NCI-H1105 (cell line): ENCODE results near the gene NHS.

ENCODE experiments used
- DNase-seq: peaks from one replicate; lab custom pipeline; 2025; lab: John Stamatoyannopoulos, UW

The NHS gene

DNA sequence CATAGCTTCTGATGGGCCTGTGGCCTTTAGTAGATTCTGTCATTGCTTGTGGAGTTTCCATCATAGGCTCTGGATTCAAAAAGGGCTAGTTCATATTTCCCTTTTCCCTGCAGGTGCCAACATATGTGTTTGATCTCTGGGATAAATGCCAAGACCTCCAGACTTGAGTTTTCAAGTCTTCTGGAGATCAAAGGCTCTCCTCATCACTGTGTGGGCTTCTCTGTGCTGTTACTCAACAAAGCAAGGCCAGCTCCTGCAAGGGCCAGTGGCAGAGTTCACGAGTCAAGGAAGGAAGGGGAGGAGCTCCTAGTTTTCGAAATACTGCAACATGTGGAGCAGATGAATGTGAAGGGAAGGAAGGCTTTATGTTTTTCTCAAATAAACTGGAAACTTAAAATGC is 299.6 kb downstream of the NHS start:
- no peak for DNase-seq

DNA sequence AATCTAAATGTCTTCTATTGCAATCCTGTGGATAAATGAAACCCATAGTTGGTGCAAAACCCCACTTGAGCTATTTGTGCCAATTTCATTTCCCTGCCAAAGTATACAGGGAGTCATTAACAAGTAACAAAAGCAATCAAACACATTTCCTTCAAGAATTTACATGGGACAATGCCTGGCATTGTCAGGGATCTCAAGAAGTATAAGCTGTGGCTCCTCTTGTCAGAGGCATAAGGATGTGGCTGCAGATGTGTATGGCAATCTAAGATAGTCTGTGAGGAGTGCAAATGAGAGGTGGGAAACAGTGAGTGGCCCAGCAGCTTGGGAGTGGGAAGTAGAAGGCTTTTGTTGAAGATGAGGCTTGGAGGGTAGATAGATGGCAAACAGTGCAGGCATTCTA is 304.3 kb downstream of the NHS start:
- no peak for DNase-seq

DNA sequence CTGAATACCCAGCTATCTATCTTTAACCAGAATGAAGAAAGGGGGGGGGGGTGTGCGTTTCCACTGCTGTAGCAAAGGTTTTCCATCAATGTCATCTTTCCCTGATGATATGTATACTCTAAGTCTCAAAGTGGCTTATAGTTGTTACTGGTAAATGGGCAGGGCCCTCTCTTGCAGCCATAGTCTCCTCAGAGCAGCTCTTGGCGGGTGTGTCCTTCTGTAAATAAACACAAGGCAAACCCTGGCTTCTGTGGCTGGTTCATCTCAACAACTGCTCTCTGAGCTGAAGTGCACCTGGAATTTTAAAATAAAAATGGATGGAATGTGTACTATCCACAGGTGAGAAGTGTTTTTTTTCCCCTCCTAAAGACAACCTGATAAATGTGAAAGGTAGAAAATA is 304.8 kb downstream of the NHS start:
- DNase-seq = no peak

DNA sequence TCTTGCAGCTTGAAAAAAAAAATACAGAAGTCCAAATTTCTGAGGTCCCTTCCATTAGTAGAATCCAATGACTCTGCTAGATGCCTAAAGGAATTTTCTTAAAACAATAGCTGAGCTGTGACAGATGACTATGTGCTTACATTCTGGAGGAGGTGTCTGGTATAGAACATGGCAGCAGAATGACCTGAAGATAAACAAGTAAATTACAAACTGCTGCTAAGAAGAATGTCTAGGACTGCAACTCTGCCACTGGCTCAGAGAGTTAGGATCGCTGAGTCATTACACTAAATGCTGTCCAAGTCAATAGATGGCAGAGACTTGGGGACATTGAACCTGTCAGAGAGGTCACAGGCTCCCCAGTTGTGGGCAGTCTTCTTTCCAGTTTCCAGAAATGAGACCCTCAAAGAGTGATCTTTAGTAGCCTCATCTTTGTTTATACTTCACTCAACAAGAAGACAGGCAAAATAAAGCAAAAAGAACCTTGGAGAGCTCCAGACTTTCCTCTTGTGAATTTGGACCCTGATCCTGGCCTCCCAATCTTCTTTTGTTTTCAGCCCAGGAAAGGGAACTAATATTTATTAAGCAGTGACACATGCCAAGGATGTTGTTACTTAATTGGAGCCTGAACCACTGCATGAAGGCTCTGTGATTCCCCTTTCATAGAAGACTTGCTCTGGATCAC is 305.9 kb downstream of the NHS start:
- no peak for DNase-seq

DNA sequence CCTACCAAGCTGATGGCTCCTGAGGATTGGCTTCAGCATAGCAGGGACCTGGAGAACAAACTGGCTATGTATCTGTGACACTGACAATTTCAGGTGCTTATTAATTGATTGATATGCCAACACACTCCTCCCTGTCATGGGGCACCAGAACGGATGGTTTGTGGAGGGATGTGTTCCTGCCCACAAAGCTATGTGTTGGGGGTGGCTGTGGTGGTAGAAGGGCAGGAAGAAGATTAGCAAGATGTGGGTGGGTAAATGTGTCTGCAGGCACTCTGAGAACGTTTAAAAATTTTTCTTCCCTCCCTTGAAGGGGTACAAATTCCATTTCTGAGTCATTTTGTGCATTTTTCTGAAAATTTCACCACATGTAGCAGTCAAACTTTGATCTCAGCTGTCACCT is 307.3 kb downstream of the NHS start:
- DNase-seq = no peak

DNA sequence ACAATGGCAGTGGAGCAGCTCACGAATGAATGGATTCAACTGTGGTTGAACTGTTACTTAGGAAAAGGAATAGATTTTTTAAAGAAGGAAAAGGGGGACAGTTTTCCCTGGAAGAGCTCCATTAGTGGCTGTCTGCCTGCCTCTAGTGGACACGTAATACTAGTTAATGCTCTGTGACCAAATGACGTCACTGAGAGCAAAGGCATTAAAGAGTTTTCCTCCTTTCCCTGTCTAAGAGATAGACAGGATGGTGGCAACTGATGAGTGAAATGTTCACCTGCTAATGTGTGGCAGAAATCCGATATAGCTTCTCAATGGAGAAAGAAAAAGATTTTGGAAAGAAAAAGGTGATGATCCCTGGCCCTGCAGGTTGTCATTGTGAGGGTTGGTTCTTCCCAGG is 310.0 kb downstream of the NHS start:
- no peak for DNase-seq

DNA sequence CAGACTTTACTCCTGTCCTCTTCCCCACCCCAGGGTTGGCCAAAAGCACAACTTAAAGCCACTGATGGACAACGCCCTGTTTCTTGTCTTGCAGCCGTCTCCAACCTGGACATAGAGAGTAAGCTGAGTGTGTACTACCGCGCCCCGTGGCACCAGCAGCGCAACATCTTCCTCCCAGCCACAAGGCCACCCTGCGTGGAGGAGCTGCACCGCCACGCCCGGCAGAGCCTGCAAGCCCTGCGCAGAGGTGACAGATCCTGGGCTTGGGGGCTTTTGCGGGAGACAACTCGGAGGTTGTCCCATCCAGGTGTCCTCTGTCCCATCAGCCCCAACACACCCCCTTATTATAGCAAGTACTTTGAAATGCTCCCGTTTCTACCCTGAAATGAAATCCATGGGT is 312.6 kb downstream of the NHS start:
- no peak for DNase-seq

DNA sequence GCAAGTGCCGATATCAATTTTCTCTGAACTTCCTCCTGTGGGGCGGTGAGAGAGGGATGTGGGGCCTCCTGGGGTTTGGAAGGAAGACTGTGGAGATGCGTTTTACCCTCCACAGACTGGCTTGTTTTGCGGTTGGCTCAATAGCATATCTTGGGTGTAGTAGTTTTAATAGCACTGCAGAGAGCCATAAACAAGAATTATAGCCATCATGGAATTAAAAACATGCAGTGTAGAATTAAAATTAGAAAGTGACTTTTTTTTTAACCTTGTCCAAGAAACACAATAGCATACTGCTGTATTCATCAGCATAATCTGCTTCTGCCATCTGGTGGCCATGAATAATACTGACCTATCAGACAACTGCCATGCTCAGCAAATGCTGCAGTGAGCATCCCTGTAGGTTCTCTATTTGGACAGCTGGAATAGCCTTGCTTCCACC is 315.0 kb downstream of the NHS start:
- DNase-seq = peak; percentile 41

DNA sequence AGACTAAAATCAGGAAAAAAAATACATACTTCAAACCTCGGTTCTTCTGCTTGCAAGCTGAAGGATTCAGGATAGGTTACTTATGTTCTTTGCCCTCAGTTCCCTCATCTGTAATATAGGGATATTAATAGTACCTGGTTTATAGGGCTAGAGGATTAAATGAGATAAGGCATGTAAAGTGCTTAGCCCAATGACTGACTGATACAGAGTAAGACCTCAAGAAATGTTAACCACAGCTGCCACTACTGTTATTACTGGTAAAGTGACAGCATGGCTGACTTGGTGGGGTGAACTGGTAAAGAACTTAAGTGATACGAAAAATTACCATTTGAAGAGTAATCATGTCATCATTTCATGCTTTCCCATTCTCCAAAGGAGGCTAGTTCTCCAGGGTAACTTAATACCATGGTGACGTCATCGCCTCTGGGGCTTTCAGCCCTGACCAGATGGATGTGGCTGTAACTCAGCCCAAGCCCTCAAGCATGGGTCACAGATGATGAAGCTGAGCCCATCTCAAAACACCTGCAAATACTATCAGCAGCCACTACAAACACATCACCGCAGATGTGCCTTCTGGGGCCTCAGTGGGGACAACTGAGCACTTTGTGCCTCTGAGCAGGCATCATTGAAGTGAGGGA is 317.8 kb downstream of the NHS start:
- DNase-seq = no peak

DNA sequence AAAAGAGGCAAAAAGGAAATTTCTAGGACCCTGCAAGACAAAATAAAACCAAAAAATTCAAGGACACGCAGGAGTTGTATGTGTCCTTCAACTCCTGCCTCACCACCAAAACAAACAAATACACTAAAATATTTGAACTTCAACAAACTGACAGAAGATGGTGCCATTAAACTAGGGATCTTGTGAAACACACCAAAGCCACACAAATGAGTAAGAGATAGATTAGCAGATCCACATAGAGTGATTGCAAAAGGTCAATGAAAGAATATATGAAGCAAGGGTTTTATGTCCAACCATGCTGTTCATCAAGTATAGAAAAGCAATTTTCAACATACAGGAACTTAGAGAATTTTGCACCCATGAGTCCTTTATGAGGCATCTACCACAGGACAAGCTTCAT is 322.2 kb downstream of the NHS start:
- no peak for DNase-seq

DNA sequence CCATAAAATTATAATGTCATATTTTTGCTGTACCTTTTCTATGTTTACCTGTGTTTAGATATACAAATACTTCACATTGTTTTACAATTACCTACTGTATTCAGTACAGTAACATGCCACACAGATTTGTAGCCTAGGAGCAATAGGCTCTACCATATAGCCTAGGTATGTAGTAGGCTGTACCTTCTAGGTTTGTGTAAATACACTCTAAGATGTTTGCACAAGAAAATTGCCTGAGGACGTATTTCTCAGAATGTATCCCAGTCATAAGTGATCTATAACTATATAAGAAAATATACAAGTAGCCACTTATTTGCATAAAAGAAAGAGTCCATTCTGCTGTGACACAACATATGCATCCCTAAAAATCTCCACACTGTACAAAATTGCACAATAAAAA is 326.0 kb downstream of the NHS start:
- no peak for DNase-seq

DNA sequence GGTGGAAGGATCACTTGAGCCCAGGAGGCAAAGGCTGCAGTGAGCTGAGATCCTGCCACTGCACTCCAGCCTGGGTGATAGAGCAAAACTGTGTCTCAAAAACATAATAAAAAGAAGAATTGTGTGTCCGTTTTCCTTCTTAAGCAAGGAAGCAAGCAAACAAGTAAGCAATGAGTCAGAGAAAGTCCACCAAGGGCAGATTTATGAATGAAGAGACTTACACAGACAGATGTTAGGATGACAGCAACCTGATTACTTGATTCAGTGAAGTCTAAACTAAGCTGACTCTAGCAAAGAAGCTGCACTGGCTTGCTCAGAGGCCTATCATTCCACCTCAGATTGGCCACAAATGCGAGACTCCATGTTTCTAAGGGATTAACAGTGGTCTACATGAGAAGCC is 328.2 kb downstream of the NHS start:
- DNase-seq = no peak

DNA sequence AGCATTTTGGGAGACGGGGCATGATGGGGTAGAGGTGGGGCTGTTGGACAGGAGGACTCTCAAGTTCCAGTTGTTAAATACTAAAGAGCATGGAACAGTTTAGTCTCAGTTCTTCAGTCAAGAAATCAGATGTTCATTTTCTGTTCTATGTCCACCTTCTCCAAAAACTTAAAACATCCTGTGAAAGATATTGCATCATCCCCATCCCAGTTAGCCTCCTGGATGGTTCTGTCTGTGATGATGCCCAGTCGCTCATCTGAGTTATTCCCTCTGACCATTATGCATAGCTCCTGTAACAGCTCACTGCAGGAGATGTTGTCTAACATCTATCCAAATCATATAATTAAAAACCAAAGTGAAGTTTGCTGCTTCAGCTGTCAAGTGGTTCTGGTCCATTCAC is 330.2 kb downstream of the NHS start:
- no peak for DNase-seq

DNA sequence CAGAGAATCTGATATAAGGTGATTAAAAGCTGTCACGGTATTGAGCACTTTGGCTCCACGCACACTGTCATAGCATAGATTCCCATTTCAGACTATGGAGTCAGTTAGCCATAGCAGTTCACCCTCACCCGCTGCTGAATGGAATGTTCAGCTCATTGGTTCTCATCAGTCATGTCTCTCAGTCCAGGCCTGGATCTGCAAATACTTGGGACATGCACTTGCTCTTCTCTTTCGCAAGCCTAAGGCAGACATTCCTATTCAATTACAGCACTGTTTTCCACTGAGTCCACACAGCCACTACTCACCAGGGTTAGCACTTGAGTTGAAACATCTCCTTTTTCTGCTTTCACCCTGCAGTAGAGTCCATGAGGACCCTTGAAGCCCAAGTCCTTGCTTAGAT is 331.7 kb downstream of the NHS start:
- no peak for DNase-seq

DNA sequence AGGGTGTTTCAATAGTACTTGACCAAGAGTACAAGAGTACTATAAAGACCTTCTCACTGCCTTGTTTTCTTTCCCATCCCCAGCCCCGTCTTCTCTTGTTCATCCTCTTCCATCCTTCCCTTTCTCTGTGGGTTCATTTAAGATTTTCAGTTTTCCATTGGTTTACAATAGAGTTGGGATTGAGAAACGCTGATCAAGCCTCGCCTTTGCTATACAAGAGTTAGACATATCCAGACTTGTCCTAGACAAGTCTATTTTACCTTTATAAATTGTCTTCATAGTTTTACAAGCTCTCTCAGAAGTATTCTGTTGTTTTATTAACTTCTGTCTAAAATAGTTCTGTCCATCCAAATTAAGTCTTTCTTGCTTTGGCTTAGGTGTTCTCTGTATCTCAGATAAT is 332.7 kb downstream of the NHS start:
- no peak for DNase-seq

DNA sequence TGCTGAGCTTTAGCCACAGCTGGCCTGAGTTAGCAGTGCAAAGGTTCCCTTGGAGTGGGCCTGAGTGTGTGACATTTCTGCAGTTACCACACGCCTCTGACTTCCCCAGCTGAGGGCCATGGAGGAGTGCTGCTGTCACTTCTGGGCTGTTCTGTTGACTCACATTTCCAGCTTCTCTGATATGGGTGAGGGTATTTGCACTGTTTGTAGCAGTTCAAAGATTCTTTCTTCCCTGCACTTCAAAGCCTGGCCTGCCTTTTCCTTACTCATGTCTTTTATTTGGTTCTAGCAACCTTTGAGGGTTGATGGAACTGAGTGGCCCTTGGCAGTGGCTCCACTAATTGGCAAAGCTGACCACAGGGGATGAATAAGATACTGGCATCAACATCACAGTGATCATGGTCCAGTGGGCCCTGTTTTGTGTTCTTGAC is 335.9 kb downstream of the NHS start:
- no peak for DNase-seq

DNA sequence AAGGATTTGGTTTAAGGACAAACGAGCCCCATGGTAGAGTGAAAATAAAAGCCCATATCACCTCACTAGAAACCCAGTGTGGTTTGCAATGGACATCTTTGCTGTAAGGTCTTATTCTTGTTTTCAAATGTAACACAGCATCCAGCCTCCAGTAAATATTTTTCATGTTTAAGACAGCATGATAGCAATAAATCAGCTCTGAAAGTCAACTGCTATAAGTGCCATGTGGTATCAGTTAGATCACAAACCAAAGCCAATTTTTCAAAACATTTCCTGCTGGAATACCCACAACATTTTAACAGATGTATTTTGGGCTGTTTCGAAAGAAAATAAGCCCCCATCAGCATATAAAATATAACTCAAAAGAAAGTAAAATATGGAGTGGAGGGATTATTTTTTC is 338.3 kb downstream of the NHS start:
- DNase-seq = no peak

DNA sequence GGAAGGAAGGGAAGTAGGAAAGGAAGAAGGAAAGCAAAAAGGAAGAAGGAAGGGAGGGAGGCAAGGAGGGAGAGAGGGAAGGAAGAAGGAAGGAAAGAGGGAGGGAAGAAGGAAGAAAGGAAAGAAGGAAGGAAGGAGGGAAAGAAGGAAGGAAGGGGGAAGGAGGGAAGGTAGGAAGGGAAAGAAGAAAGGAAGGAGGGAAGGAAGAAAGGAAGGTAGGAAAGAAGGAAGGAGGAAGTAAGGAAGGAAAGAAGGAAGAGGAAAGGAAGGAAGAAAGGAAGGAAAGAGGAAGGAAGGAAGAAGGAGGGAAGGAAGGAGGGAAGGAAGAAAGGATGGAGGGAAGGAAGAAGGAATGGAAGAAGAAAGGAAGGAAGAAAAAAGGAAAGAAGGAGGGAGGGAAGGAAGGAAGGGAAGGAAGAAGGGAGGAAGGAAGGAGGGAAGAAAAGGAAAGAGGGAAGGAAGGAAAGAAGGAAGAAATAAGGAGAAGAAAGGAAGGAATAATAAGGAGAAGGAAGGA is 343.7 kb downstream of the NHS start:
- no peak for DNase-seq

DNA sequence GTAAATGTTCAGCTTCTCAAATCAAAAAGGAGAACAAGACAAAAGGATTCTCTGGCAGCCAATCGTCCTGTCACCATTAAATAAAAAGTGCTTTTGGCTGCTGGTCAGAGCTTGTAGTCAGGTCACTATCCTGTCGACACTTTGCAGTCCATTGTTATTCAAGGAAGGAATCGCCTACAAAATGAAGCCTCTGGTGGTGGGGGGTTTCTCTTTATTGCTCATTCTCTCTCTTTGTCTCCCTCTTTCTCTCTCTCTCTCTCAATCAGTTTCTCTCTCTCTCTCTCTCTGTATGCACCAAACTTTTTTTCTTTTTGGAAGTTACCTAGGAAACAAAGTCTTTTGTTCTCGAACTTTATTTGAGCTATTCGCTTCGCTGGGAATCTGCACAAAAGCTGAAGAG is 344.7 kb downstream of the NHS start:
- no peak for DNase-seq

DNA sequence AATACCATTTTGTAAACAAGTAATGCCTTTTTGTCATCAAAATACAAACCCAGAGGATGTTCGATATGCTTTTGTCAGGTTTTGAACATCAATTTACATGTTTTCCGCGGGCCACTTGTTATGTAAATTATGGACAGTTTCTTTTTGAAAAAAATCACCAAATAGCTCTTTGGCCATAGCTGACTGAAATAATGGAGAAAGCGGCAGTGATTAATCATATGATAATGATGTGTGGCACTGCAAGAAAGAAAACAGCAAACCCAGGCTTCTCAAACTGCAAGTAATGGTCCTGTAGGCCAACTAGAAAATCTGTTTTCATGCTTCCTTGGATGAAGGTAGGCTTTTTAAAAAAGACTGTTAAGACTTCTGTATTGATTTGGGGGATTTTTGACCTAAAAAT is 346.7 kb downstream of the NHS start:
- DNase-seq = no peak

DNA sequence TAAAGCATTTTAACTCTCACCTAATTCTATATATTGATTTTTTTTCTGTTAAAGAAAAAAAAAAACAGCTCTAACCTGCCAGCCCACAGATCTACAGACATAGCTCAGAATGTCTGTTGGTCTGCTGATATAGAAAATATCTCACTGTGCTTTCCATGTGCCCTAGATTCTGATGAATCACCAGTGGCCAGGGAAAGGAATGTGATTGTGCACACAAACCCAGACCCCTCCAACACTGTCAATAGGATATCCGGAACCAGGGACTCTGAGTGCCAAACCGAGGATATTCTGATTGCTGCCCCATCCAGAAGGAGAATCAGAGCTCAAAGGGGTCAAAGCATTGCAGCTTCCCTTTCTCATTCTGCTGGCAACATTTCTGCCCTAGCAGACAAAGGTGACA is 350.2 kb downstream of the NHS start:
- DNase-seq = no peak

DNA sequence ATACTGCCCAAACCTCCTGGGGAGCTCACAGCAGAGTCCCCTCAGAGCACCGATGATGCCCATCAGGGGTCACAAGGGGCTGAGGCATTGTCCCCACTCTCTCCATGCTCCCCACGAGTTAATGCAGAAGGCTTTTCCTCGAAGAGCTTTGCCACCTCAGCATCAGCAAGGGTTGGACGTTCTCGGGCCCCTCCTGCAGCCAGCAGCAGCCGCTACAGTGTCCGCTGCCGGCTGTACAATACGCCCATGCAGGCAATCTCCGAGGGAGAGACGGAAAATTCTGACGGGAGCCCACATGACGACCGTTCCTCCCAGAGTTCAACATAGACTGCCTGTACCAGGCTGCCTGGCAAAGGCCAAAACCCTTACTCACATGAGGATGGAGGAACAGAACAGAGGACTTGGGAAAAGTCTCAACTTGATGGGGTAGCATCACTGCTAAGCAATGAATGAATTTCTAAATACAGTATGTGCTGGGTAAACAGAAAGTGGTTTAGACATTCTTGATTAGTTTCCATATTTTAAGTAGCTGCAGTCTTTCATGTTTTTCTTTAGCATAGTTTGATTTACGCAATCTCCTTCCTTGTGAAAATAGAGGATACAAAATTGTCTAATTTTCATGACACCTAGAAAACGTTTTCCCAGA is 357.3 kb downstream of the NHS start:
- no peak for DNase-seq

DNA sequence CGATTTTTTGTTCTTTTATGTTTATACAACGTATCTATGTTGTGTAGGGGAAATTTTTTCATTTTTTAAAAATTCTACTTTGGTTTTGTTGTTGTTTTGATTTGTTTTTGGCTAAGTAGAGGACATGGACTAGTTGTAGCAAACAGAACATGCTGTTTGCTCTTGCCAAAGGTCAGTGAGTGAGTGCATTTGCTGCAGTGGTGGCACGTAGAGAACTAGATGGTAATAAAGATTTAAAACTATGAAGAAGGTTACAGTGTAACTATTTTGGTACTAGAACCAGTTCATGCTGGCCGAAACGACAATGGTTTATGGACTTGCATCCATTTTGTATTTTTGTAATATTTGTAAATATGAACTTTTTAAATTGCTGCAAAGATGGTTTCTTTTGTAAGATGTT is 360.4 kb downstream of the NHS start:
- DNase-seq = no peak

DNA sequence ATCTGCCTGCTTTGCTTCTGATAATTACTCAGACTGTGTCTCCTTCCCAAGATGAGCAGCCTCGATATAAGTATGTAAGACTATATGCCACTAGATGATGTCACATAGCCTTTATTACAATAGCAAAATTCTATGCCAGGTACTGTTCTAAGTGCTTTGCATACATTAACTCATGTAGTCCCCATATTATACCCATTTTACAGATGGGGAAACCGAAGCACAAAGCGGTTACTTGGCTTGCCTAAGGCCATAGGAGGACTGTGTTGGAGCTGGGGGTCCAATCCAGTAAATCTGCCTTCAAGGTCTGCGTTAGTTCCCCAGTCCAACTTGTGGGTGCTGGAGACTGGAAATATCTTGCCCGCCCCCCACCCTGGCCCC is 361.5 kb downstream of the NHS start:
- no peak for DNase-seq
